SW 1271 (cell line): Measurements from ENCODE around the gene KLF4.

Source experiments
- DNase-seq, 2 experiments: peaks; one replicate each; lab custom pipeline; 2025; lab: John Stamatoyannopoulos, UW

KLF4 gene

GRCh38 chr9:107447834-107448233 is 41.7 kb downstream of the KLF4 start:
- no peak for DNase-seq

GRCh38 chr9:107447081-107447480 is 42.5 kb downstream of the KLF4 start:
- DNase-seq, result no peak

GRCh38 chr9:107446491-107446890 is 43.1 kb downstream of the KLF4 start:
- no peak for DNase-seq

DNA sequence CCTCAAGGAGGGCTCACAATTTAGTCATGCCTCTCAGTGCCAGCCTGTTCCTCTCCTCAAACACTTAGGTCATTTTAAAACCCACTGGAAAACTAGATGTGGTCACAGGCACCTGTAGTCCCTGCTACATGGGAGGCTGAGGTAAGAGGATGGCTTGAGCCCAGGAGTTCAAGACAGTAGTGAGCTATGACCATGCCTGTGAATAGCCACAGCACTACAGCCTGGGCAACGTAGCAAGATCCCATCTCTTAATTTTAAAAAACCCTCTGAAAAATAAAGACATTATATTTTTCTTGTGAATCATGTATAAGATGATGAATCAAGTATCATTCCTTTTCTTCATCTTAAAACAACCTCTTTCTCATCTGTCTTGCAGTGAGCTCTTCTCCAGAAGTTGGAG is 45.8 kb downstream of the KLF4 start:
- DNase-seq, result no peak

DNA sequence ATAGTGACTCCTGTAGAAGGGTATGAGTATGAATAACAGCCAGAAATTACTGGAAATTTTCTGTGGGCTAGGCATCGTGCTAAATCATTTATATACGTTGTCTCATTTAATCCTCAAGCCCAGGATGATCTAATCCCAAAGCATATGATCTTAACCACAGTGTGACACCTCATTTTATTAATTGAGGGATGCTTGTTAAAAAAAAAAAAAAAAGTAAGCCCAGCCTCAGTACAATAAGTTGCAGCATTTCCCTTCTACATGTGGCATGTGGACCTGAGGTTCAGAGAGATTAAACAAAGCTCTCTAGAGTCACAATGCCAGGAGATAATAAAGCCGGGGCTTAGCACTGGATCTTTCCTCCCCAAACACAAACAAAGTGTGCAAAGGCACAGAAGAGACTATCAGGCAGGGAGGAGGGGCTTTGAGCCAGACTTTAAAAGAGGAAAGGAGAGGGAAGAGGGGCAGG is 49.5 kb downstream of the KLF4 start:
- no peak for DNase-seq

- no peak for DNase-seq
Observed at GRCh38 chr9:107438211-107439031, 51.1 kb downstream of the KLF4 start.

DNA sequence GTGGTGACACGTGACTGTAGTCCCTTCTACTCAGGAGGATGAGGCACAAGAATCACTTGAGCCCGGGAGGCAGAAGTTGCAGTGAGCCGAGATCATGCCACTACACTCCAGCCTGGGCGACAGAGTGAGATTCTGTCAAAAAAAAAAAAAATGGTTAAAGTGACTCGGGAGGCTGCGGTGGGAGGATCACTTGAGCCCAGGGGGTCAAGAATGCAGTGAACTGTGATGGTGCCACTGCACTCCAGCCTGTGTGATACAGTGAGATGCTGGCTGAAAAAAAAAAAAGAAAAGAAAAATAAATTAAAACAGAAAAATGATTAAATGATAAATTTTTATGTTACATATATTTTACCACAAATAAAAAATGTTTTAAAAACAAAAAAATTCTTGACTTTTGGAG is 51.9 kb downstream of the KLF4 start:
- no peak for DNase-seq

- DNase-seq, result no peak
Observed at GRCh38 chr9:107435415-107435814, 54.2 kb downstream of the KLF4 start.
